GM18868 (cell line): ENCODE data around the gene PPAT.
"Not testable (repeated sequence)": the region's sequence is repeated elsewhere in the genome, so short reads cannot be mapped to it uniquely, and the experiment has no call there.

Source experiments
- ATAC-seq: cut with Tn5 transposase; IDR thresholded peaks from one replicate; pipeline ENCODE4 v1.9.1; 2021; ENCODE audit warnings: mild to moderate bottlenecking, moderate library complexity; ENCODE audit not compliant: unreplicated experiment

PPAT gene

GRCh38 chr4:56387023-56388001 is 48.1 kb downstream of the PPAT start, which contains the start of gene AASDH:
TSS of gene AASDH (minus strand) at chr4:56387491. CDS start at chr4:56384299, 3,192 bp downstream.
- ATAC-seq: peak; percentile 92

GRCh38 chr4:56386091-56386490 is 49.3 kb downstream of the PPAT start:
- no peak for ATAC-seq

- ATAC-seq: no peak
These were observed 60.0 kb downstream of the PPAT start for GRCh38 chr4:56375458-56375857.

- ATAC-seq: no peak
These were observed 60.5 kb downstream of the PPAT start for GRCh38 chr4:56374956-56375355.

- no peak for ATAC-seq
These were observed 62.6 kb downstream of the PPAT start for GRCh38 chr4:56372774-56373173.

- no peak for ATAC-seq
These were observed 63.8 kb downstream of the PPAT start for GRCh38 chr4:56371426-56372220.

- no peak for ATAC-seq
These were observed 65.0 kb downstream of the PPAT start for GRCh38 chr4:56370377-56370776.

- ATAC-seq: not testable (repeated sequence)
These were observed 72.4 kb downstream of the PPAT start for GRCh38 chr4:56362981-56363380.

- ATAC-seq: no peak
These were observed 75.3 kb downstream of the PPAT start for GRCh38 chr4:56360071-56360470.

GRCh38 chr4:56356650-56357049 is 78.8 kb downstream of the PPAT start:
- no peak for ATAC-seq

GRCh38 chr4:56348576-56348975 is 86.8 kb downstream of the PPAT start:
- ATAC-seq: no peak

GRCh38 chr4:56345458-56345857 is 90.0 kb downstream of the PPAT start:
- no peak for ATAC-seq
